HG03175 (cell line): ENCODE measurements around the gene MRPL4.
A peak's percentile ranks its signal among the peaks of the same experiment; 100 is the strongest.
"Not testable (repeated sequence)": the region's sequence is repeated elsewhere in the genome, so short reads cannot be mapped to it uniquely, and the experiment has no call there.

Source experiments
- ATAC-seq: cut with Tn5 transposase; IDR thresholded peaks from one replicate; pipeline ENCODE4 v1.9.1; 2021; ENCODE audit warnings: mild to moderate bottlenecking, moderate library complexity; ENCODE audit not compliant: unreplicated experiment

The MRPL4 gene

GRCh38 chr19:10228920-10229319 lies 23.1 kb upstream of the MRPL4 start:
- ATAC-seq: no peak

GRCh38 chr19:10230173-10230860 lies 21.7 kb upstream of the MRPL4 start:
- peak; percentile 5 for ATAC-seq

GRCh38 chr19:10230861-10231611 lies 21.0 kb upstream of the MRPL4 start, which contains the start of gene S1PR2:
Gene S1PR2 (minus strand): TSS chr19:10231331. CDS start chr19:10224905, 6,426 bp downstream.
- peak; percentile 52 for ATAC-seq

GRCh38 chr19:10231612-10232228 lies 20.3 kb upstream of the MRPL4 start:
- ATAC-seq: no peak

- ATAC-seq: no peak
Observed at GRCh38 chr19:10233946-10234345, 18.1 kb upstream of the MRPL4 start.

GRCh38 chr19:10235003-10235402 lies 17.0 kb upstream of the MRPL4 start:
- no peak for ATAC-seq

- ATAC-seq: not testable (repeated sequence)
Observed at GRCh38 chr19:10235409-10235808, 16.6 kb upstream of the MRPL4 start.

GRCh38 chr19:10237702-10238101 lies 14.3 kb upstream of the MRPL4 start:
- ATAC-seq: no peak

- ATAC-seq: no peak
Observed at GRCh38 chr19:10238172-10238783, 13.7 kb upstream of the MRPL4 start.

GRCh38 chr19:10241826-10242449 lies 10.1 kb upstream of the MRPL4 start:
- not testable (repeated sequence) for ATAC-seq

GRCh38 chr19:10243606-10244005 lies 8.4 kb upstream of the MRPL4 start:
- ATAC-seq: no peak

- no peak for ATAC-seq
Observed at GRCh38 chr19:10245189-10245939, 6.7 kb upstream of the MRPL4 start.

- no peak for ATAC-seq
Observed at GRCh38 chr19:10246511-10246910, 5.5 kb upstream of the MRPL4 start.

GRCh38 chr19:10252707-10253106 lies 693 bp downstream of the MRPL4 start:
- no peak for ATAC-seq

GRCh38 chr19:10254244-10254643 lies 2.2 kb downstream of the MRPL4 start:
- no peak for ATAC-seq

- no peak for ATAC-seq
Observed at GRCh38 chr19:10255358-10255757, 3.3 kb downstream of the MRPL4 start.

GRCh38 chr19:10256551-10256950 lies 4.5 kb downstream of the MRPL4 start:
- no peak for ATAC-seq

GRCh38 chr19:10256970-10257615 lies 5.1 kb downstream of the MRPL4 start:
- ATAC-seq: no peak

GRCh38 chr19:10258080-10258710 lies 6.2 kb downstream of the MRPL4 start:
- ATAC-seq: no peak
